ENCODE results near the gene CCP110. TPM values are rescaled to one million over a fixed set of nuclear protein-coding genes. Genes with fewer than 3 reads are reported as not detected.
A peak's percentile ranks its signal among the peaks of the same experiment; 100 is the strongest.

CCP110 gene
- total and polyA plus RNA-seq, 4 experiments from 2014 or later, result 7.3 to 21.3 (median 15.4) TPM

- no peak for DNase-seq
- no peak overlapping the region for H3K27ac ChIP-seq (ENCODE audit: low read depth, low read length)
- Mint-ChIP-seq H3K36me3 (no peaks in the 10 kb centered on the region), H3K4me1 (peaks cover 0 to 3% (median 0%) of the 10 kb centered on the region in 4 donors), H3K27me3 (no peaks in the 10 kb centered on the region), H3K9me3 (peaks cover 0 to 3% (median 0%) of the 10 kb centered on the region in 8 donors), H3K4me3 (no peak overlapping the region), H3K27ac (no peak overlapping the region)
- H3K27me3 ChIP-seq (ENCODE audit: insufficient read depth, low read length), result no peaks in the 10 kb centered on the region
- ChIA-PET POLR2A (ENCODE audit: partially characterized antibody) (no interaction called here), CTCF (ENCODE audit: partially characterized antibody) (no interaction called here)
- intact Hi-C loops (cut with micrococcal nuclease), result no loop called here
- no peaks in the 10 kb centered on the region for H3K9me3 ChIP-seq (ENCODE audit: control insufficient read depth in 1 of 2, low read length in 2 of 2)
- H3K36me3 ChIP-seq (ENCODE audit: insufficient read depth, low read length), result no peaks in the 10 kb centered on the region
- H3K4me1 ChIP-seq (ENCODE audit: insufficient read depth, low read length), result no peaks in the 10 kb centered on the region
- H3K4me3 ChIP-seq (ENCODE audit: low read length in 2 of 2), result no peak overlapping the region
Observed at GRCh38 chr16:19484096-19484495, 39.6 kb upstream of the CCP110 start.

GRCh38 chr16:19485611-19486010 lies 38.1 kb upstream of the CCP110 start:
- H3K9me3 Mint-ChIP-seq, result peaks cover 0 to 3% (median 0%) of the 10 kb centered on the region in 8 donors
- Histone ChIP-seq H3K4me1 (ENCODE audit: insufficient read depth, low read length) (no peaks in the 10 kb centered on the region), H3K27ac (ENCODE audit: low read depth, low read length) (no peak overlapping the region), H3K36me3 (ENCODE audit: insufficient read depth, low read length) (no peaks in the 10 kb centered on the region), H3K4me3 (ENCODE audit: low read length in 2 of 2) (no peak overlapping the region), H3K27me3 (ENCODE audit: insufficient read depth, low read length) (no peaks in the 10 kb centered on the region), H3K9me3 (ENCODE audit: control insufficient read depth in 1 of 2, low read length in 2 of 2) (no peaks in the 10 kb centered on the region)
- DNase-seq, result no peak
- ChIA-PET POLR2A (ENCODE audit: partially characterized antibody) (no interaction called here), CTCF (ENCODE audit: partially characterized antibody) (interaction anchor here (1.3 kb wide), 1 partner anchor 17 kb away, joined by 3 read pairs; no protein-coding TSS in a partner anchor)
- H3K36me3 Mint-ChIP-seq, result no peaks in the 10 kb centered on the region
- H3K4me3 Mint-ChIP-seq, result no peak overlapping the region
- intact Hi-C loops (cut with micrococcal nuclease), result no loop called here
- peaks cover 0 to 3% (median 0%) of the 10 kb centered on the region in 4 donors for H3K4me1 Mint-ChIP-seq
- no peaks in the 10 kb centered on the region for H3K27me3 Mint-ChIP-seq
- H3K27ac Mint-ChIP-seq, result no peak overlapping the region

- ChIA-PET POLR2A (ENCODE audit: partially characterized antibody) (no interaction called here), CTCF (ENCODE audit: partially characterized antibody) (interaction anchor here (1.3 kb wide), 1 partner anchor 16 kb away, joined by 3 read pairs; no protein-coding TSS in a partner anchor)
- Mint-ChIP-seq H3K4me1 (peaks cover 0 to 3% (median 0%) of the 10 kb centered on the region in 4 donors), H3K36me3 (no peaks in the 10 kb centered on the region), H3K4me3 (no peak overlapping the region), H3K9me3 (peaks cover 0 to 3% (median 0%) of the 10 kb centered on the region in 8 donors), H3K27me3 (no peaks in the 10 kb centered on the region), H3K27ac (peak overlapping the region in 1 of 7 donors; percentile 29)
- Histone ChIP-seq H3K27me3 (ENCODE audit: insufficient read depth, low read length) (no peaks in the 10 kb centered on the region), H3K27ac (ENCODE audit: low read depth, low read length) (no peak overlapping the region), H3K4me1 (ENCODE audit: insufficient read depth, low read length) (no peaks in the 10 kb centered on the region), H3K9me3 (ENCODE audit: control insufficient read depth in 1 of 2, low read length in 2 of 2) (no peaks in the 10 kb centered on the region), H3K36me3 (ENCODE audit: insufficient read depth, low read length) (no peaks in the 10 kb centered on the region), H3K4me3 (ENCODE audit: low read length in 2 of 2) (no peak overlapping the region)
- DNase-seq, result no peak
- intact Hi-C loops (cut with micrococcal nuclease), result no loop called here
Observed at GRCh38 chr16:19486051-19486450, 37.7 kb upstream of the CCP110 start.

- H3K36me3 ChIP-seq (ENCODE audit: insufficient read depth, low read length), result no peaks in the 10 kb centered on the region
- H3K4me3 Mint-ChIP-seq, result no peak overlapping the region
- CTCF ChIA-PET (ENCODE audit: partially characterized antibody), result interaction anchor here (1.3 kb wide), 1 partner anchor 15 kb away, joined by 3 read pairs; no protein-coding TSS in a partner anchor
- H3K4me1 Mint-ChIP-seq, result peaks cover 0 to 3% (median 0%) of the 10 kb centered on the region in 4 donors
- no peak overlapping the region for H3K27ac ChIP-seq (ENCODE audit: low read depth, low read length)
- peaks cover 0 to 3% (median 0%) of the 10 kb centered on the region in 8 donors for H3K9me3 Mint-ChIP-seq
- intact Hi-C loops (cut with micrococcal nuclease), result no loop called here
- no peak for DNase-seq
- no peaks in the 10 kb centered on the region for H3K4me1 ChIP-seq (ENCODE audit: insufficient read depth, low read length)
- POLR2A ChIA-PET (ENCODE audit: partially characterized antibody), result no interaction called here
- no peaks in the 10 kb centered on the region for H3K27me3 ChIP-seq (ENCODE audit: insufficient read depth, low read length)
- H3K27me3 Mint-ChIP-seq, result no peaks in the 10 kb centered on the region
- peaks cover 0 to under 1% of the 10 kb centered on the region in 2 donors for H3K36me3 Mint-ChIP-seq
- no peak overlapping the region for H3K4me3 ChIP-seq (ENCODE audit: low read length in 2 of 2)
- H3K27ac Mint-ChIP-seq, result no peak overlapping the region
- H3K9me3 ChIP-seq (ENCODE audit: control insufficient read depth in 1 of 2, low read length in 2 of 2), result no peaks in the 10 kb centered on the region
Observed at GRCh38 chr16:19486750-19487325, 36.9 kb upstream of the CCP110 start.

GRCh38 chr16:19488213-19488640 lies 35.5 kb upstream of the CCP110 start:
- DNase-seq, result no peak
- no peak overlapping the region for H3K4me3 Mint-ChIP-seq
- H3K27me3 Mint-ChIP-seq, result no peaks in the 10 kb centered on the region
- H3K27ac Mint-ChIP-seq, result peak overlapping the region in 1 of 7 donors; percentile 30
- intact Hi-C loops (cut with micrococcal nuclease), result no loop called here
- H3K27me3 ChIP-seq (ENCODE audit: insufficient read depth, low read length), result no peaks in the 10 kb centered on the region
- no peaks in the 10 kb centered on the region for H3K9me3 ChIP-seq (ENCODE audit: control insufficient read depth in 1 of 2, low read length in 2 of 2)
- peaks cover 0 to 5% of the 10 kb centered on the region in 2 donors for H3K36me3 Mint-ChIP-seq
- H3K4me1 Mint-ChIP-seq, result peaks cover 0 to 3% (median 0%) of the 10 kb centered on the region in 4 donors
- H3K4me3 ChIP-seq (ENCODE audit: low read length in 2 of 2), result no peak overlapping the region
- CTCF ChIA-PET (ENCODE audit: partially characterized antibody), result no interaction called here
- H3K9me3 Mint-ChIP-seq, result peaks cover 0 to 3% (median 0%) of the 10 kb centered on the region in 8 donors
- no peaks in the 10 kb centered on the region for H3K36me3 ChIP-seq (ENCODE audit: insufficient read depth, low read length)
- no peaks in the 10 kb centered on the region for H3K4me1 ChIP-seq (ENCODE audit: insufficient read depth, low read length)
- H3K27ac ChIP-seq (ENCODE audit: low read depth, low read length), result no peak overlapping the region
- POLR2A ChIA-PET (ENCODE audit: partially characterized antibody), result no interaction called here

- peaks cover 0 to 5% (median 0%) of the 10 kb centered on the region in 8 donors for H3K9me3 Mint-ChIP-seq
- H3K27me3 Mint-ChIP-seq, result no peaks in the 10 kb centered on the region
- Histone ChIP-seq H3K9me3 (ENCODE audit: control insufficient read depth in 1 of 2, low read length in 2 of 2) (no peaks in the 10 kb centered on the region), H3K4me1 (ENCODE audit: insufficient read depth, low read length) (peaks cover 7% of the 10 kb centered on the region), H3K27ac (ENCODE audit: low read depth, low read length) (no peak overlapping the region), H3K4me3 (ENCODE audit: low read length in 2 of 2) (no peak overlapping the region), H3K27me3 (ENCODE audit: insufficient read depth, low read length) (no peaks in the 10 kb centered on the region), H3K36me3 (ENCODE audit: insufficient read depth, low read length) (no peaks in the 10 kb centered on the region)
- CTCF ChIA-PET (ENCODE audit: partially characterized antibody), result interaction anchor here (1.3 kb wide), 1 partner anchor 13 kb away, joined by 5 read pairs; no protein-coding TSS in a partner anchor
- no peak overlapping the region for H3K4me3 Mint-ChIP-seq
- H3K36me3 Mint-ChIP-seq, result peaks cover 0 to 5% of the 10 kb centered on the region in 2 donors
- H3K27ac Mint-ChIP-seq, result peak overlapping the region in 1 of 7 donors; percentile 71
- intact Hi-C loops (cut with micrococcal nuclease), result no loop called here
- POLR2A ChIA-PET (ENCODE audit: partially characterized antibody), result no interaction called here
- H3K4me1 Mint-ChIP-seq, result peaks cover 6 to 14% (median 8%) of the 10 kb centered on the region in 4 donors
- no peak for DNase-seq
Observed at GRCh38 chr16:19490619-19491018, 33.1 kb upstream of the CCP110 start.

GRCh38 chr16:19497176-19497575 lies 26.6 kb upstream of the CCP110 start:
- no peak overlapping the region for H3K27ac ChIP-seq (ENCODE audit: low read depth, low read length)
- H3K4me1 ChIP-seq (ENCODE audit: insufficient read depth, low read length), result peaks cover 7% of the 10 kb centered on the region
- no peaks in the 10 kb centered on the region for H3K27me3 Mint-ChIP-seq
- peaks cover 6 to 11% (median 8%) of the 10 kb centered on the region in 4 donors for H3K4me1 Mint-ChIP-seq
- H3K36me3 ChIP-seq (ENCODE audit: insufficient read depth, low read length), result peaks cover 8% of the 10 kb centered on the region
- H3K4me3 Mint-ChIP-seq, result no peak overlapping the region
- peak overlapping the region in 2 of 7 donors; percentile 6 to 34 for H3K27ac Mint-ChIP-seq
- H3K9me3 ChIP-seq (ENCODE audit: control insufficient read depth in 1 of 2, low read length in 2 of 2), result no peaks in the 10 kb centered on the region
- H3K4me3 ChIP-seq (ENCODE audit: low read length in 2 of 2), result no peak overlapping the region
- H3K27me3 ChIP-seq (ENCODE audit: insufficient read depth, low read length), result no peaks in the 10 kb centered on the region
- intact Hi-C loops (cut with micrococcal nuclease), result no loop called here
- CTCF ChIA-PET (ENCODE audit: partially characterized antibody), result no interaction called here
- POLR2A ChIA-PET (ENCODE audit: partially characterized antibody), result no interaction called here
- peaks cover 20 to 23% of the 10 kb centered on the region in 2 donors for H3K36me3 Mint-ChIP-seq
- DNase-seq, result no peak
- peaks cover 0 to 2% (median 0%) of the 10 kb centered on the region in 8 donors for H3K9me3 Mint-ChIP-seq

Measured in CD4-positive, alpha-beta memory T cell (primary cell).